PC-9 (cell line): ENCODE data around the gene GDPD5. TPM values are rescaled to one million over a fixed set of nuclear protein-coding genes. Genes with fewer than 3 reads are reported as not detected.

Source experiments
- BruUV-seq: library from RNA; stranded (reverse); fragments of 400-500 nt; replicated peaks from 2 replicates; lab custom pipeline; 2021; lab: Mats Ljungman, UMichigan
- CTCF ChIA-PET: fragments of 300-600 bp; sonication (Branson Sonifier 250); formaldehyde crosslinking; loops from one replicate; lab custom pipeline; 2022; ENCODE audit warnings: antibody characterized with exemption; lab: Charles Lee
- POLR2A ChIA-PET: fragments of 300-600 bp; sonication (Branson Sonifier 250); formaldehyde crosslinking; loops from one replicate; lab custom pipeline; 2022; ENCODE audit warnings: antibody characterized with exemption; ENCODE audit not compliant: unreplicated experiment; lab: Charles Lee
- DNase-seq, 2 experiments: peaks; one replicate each; pipeline versions ENCODE4 v3.0.0 to v3.0.0-alpha.2; 2015 to 2022; ENCODE audit warnings: mixed read lengths in 1 of 2
- H2AFZ ChIP-seq: fragments of 200-600 bp; sonication (generic); 2 replicates; pipeline ENCODE4 v1.8.1; 2017; ENCODE audit warnings: antibody characterized with exemption
- H3F3A ChIP-seq: fragments of 200-600 bp; sonication (generic); 2 replicates; pipeline ENCODE4 v1.8.1; 2017; ENCODE audit warnings: antibody characterized with exemption, mild to moderate bottlenecking, low read depth; ENCODE audit not compliant: insufficient read depth
- H3K27ac ChIP-seq: fragments of 200-600 bp; sonication (generic); 2 replicates; pipeline ENCODE4 v1.6.1; 2016; ENCODE audit warnings: mixed run types
- H3K27me3 ChIP-seq: fragments of 200-600 bp; sonication (generic); 2 replicates; pipeline ENCODE4 v1.6.1; 2016; ENCODE audit warnings: low read depth, mixed run types; ENCODE audit not compliant: insufficient read depth
- H3K36me3 ChIP-seq: fragments of 200-600 bp; sonication (generic); 2 replicates; pipeline ENCODE4 v1.6.1; 2016; ENCODE audit warnings: low read depth, mixed run types
- H3K4me1 ChIP-seq: fragments of 200-600 bp; sonication (generic); replicated peaks from 2 replicates; pipeline ENCODE4 v1.6.1; 2016; ENCODE audit warnings: mixed run types; ENCODE audit not compliant: insufficient read depth
- H3K4me2 ChIP-seq: fragments of 200-600 bp; sonication (generic); 2 replicates; pipeline ENCODE4 v1.6.1; 2017; ENCODE audit warnings: mixed run types
- H3K4me3 ChIP-seq: fragments of 200-600 bp; sonication (generic); 2 replicates; pipeline ENCODE4 v1.6.1; 2016; ENCODE audit warnings: mixed run types
- H3K79me2 ChIP-seq: fragments of 200-600 bp; sonication (generic); 2 replicates; pipeline ENCODE4 v1.6.1; 2017; ENCODE audit warnings: low read depth, mixed run types
- H3K9me2 ChIP-seq: fragments of 200-600 bp; sonication (generic); 2 replicates; pipeline ENCODE4 v1.8.1; 2017; ENCODE audit warnings: mild to moderate bottlenecking; ENCODE audit not compliant: insufficient read depth
- H3K9me3 ChIP-seq: fragments of 200-600 bp; sonication (generic); 2 replicates; pipeline ENCODE4 v1.8.1; 2016; ENCODE audit warnings: low read depth; ENCODE audit not compliant: insufficient read depth
- H4K20me1 ChIP-seq: fragments of 200-600 bp; sonication (generic); 2 replicates; pipeline ENCODE4 v1.8.1; 2017; ENCODE audit not compliant: insufficient read depth
- CTCF ChIP-seq: fragments of 200-600 bp; sonication (generic); conservative IDR thresholded peaks from 2 replicates; pipeline ENCODE4 v1.6.1; 2017; ENCODE audit warnings: mixed run types, antibody characterized with exemption, mild to moderate bottlenecking, moderate library complexity
- EZH2 ChIP-seq: fragments of 200-600 bp; sonication (generic); IDR thresholded peaks from 2 replicates; pipeline ENCODE4 v1.8.0; 2017; ENCODE audit warnings: antibody characterized with exemption, low read depth
- intact Hi-C: fragments of 100-400 bp; cut with micrococcal nuclease; formaldehyde crosslinking; loops from one replicate; pipeline ENCODE4 v1.10.0; 2022; ENCODE audit not compliant: unreplicated experiment
- total RNA-seq: library from RNA; stranded (reverse); gene quantifications from 2 replicates; pipeline ENCODE4 v1.2.3, GENCODE V29; 2021

The GDPD5 gene
- total RNA-seq, 1 experiment from 2014 or later, result 7.9 TPM

DNA sequence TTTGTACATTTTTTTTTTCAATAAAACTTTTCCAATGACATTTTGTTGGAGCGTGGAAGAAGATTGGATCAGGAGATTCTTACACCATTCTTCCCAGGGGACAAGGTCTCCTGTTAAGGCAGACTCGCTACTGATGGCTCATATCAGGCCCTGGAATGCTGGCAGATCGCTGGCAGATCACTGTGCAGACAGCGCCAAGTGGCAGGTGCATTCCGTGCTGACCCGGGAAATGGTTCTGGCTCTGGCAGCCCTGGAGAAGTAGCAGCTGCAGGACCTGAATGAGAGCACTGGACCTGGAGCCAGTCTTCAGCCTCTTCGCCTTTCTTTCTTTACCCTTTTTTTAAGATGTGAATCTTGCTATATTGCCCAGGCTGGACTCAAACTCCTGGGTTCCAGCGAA is 47.0 kb upstream of the GDPD5 start:
- Histone ChIP-seq H3K79me2 (peaks cover 8% of the 10 kb centered on the region; the same call in 1 of the 2 replicates), H2AFZ (no peak overlapping the region), H3K4me3 (no peak overlapping the region), H3K27me3 (no peaks in the 10 kb centered on the region), H4K20me1 (peaks cover 26% of the 10 kb centered on the region; the same call in 1 of the 2 replicates), H3K9me3 (no peaks in the 10 kb centered on the region), H3K4me2 (no peak overlapping the region), H3K27ac (no peak overlapping the region), H3K9me2 (no peaks in the 10 kb centered on the region), H3F3A (peaks cover 54% of the 10 kb centered on the region), H3K36me3 (peaks cover 38% of the 10 kb centered on the region), H3K4me1 (peaks cover 7% of the 10 kb centered on the region)
- DNase-seq, result no peak
- intact Hi-C loops, result no loop called here
- ChIA-PET POLR2A (interaction anchor here (0.6 kb wide), 1 partner anchor 308 kb away, joined by 4 read pairs; no protein-coding TSS in a partner anchor), CTCF (interaction anchor here (0.6 kb wide), 1 partner anchor 1372 kb away, joined by 4 read pairs; no protein-coding TSS in a partner anchor)
- TF ChIP-seq CTCF (no peak), EZH2 (no peak)
- BruUV-seq, result no TSS peak

DNA sequence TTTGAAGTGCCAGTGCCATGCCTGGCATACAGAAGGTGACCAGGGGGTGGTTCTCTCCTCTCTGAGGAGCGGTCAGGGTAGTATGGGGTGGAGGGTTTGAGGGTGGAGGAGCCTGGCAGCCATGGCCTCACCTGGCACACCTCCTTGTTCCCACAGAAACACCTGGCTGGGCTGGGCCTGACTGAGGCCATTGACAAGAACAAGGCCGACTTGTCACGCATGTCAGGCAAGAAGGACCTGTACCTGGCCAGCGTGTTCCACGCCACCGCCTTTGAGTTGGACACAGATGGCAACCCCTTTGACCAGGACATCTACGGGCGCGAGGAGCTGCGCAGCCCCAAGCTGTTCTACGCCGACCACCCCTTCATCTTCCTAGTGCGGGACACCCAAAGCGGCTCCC is 45.9 kb upstream of the GDPD5 start:
- intact Hi-C loops, result no loop called here
- Histone ChIP-seq H3K27ac (no peak overlapping the region), H3K4me2 (no peak overlapping the region), H3K9me3 (no peaks in the 10 kb centered on the region), H3K4me1 (peaks cover 3% of the 10 kb centered on the region), H3K36me3 (peaks cover 49% of the 10 kb centered on the region), H2AFZ (no peak overlapping the region), H3K79me2 (peaks cover 19% of the 10 kb centered on the region), H3K9me2 (no peaks in the 10 kb centered on the region), H3K27me3 (no peaks in the 10 kb centered on the region), H3K4me3 (no peak overlapping the region), H3F3A (peaks cover 52% of the 10 kb centered on the region), H4K20me1 (peaks cover 37% of the 10 kb centered on the region; the same call in 1 of the 2 replicates)
- CTCF ChIA-PET, result no interaction called here
- DNase-seq, result no peak
- BruUV-seq, result no TSS peak
- no peak for TF ChIP-seq CTCF
- no peak for TF ChIP-seq EZH2
- POLR2A ChIA-PET, result interaction anchor here (0.6 to 0.7 kb wide), 2 partner anchors 170 to 194 kb away, joined by 4 read pairs; no protein-coding TSS in a partner anchor

DNA sequence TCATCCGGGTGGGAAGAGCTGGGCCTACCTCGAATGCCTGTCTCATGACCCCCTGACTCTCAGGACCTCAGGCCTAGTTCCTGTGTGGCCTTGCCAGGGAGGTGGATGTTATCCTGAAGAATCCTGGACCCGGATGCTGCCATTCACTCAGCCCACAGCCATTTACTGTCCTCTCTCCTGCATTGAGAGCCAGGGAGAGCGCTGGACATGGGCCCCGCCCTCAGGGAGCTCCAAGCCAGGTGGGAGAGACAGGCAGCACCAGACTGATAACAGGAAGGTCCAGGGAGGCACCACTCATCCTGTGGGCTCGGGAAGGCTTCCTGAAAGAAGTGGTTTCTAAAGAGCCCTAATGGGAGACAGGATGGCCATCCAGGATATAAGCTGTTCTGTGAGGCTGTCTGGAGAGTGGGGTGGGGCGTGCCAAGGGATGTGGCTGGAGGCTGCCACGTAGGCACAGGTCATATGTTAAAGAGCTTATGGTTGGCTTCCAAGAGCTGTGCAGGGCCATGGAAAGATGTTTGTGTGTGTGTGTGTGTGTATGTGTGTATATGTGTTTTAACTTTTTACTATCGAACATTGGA is 44.9 kb upstream of the GDPD5 start:
- Histone ChIP-seq H3K9me2 (no peaks in the 10 kb centered on the region), H4K20me1 (peaks cover 43% of the 10 kb centered on the region), H3K4me2 (no peak overlapping the region), H3K4me3 (no peak overlapping the region), H3K9me3 (no peaks in the 10 kb centered on the region), H3K4me1 (no peaks in the 10 kb centered on the region), H3K27ac (no peak overlapping the region), H3F3A (peaks cover 49% of the 10 kb centered on the region), H3K79me2 (peaks cover 27% of the 10 kb centered on the region), H3K27me3 (no peaks in the 10 kb centered on the region), H3K36me3 (peaks cover 52% of the 10 kb centered on the region), H2AFZ (no peak overlapping the region)
- no TSS peak for BruUV-seq
- POLR2A ChIA-PET, result interaction anchor here (0.5 to 0.7 kb wide), 4 partner anchors 92 to 244 kb away, joined by 3 to 4 read pairs (median 4); no protein-coding TSS in a partner anchor
- CTCF ChIA-PET, result interaction anchor here (0.7 kb wide), 1 partner anchor 135 kb away, joined by 9 read pairs; no protein-coding TSS in a partner anchor
- intact Hi-C loops, result no loop called here
- TF ChIP-seq CTCF, result no peak
- TF ChIP-seq EZH2, result no peak
- DNase-seq, result no peak
